Esophagus squamous epithelium (tissue), 5 donors: Measurements from ENCODE around the gene NUDT15. TPM values are rescaled to one million over a fixed set of nuclear protein-coding genes. Genes with fewer than 3 reads are reported as not detected.

Experiments used
- DNase-seq: peaks from one replicate; lab custom pipeline; 2025; lab: John Stamatoyannopoulos, UW
- H3K27ac ChIP-seq, 4 donors: fragments of 200-600 bp; sonication (generic); one replicate each; pipeline ENCODE4 v1.5.1; 2016 to 2019; ENCODE audit warnings: mild to moderate bottlenecking in 1 of 4
- H3K27me3 ChIP-seq, 4 donors: fragments of 200-600 bp; sonication (generic); 1 replicate in 3 of 4; 2 replicates in 1 of 4; pipeline versions ENCODE4 v1.5.1 to v1.6.0; 2017 to 2021; ENCODE audit warnings: antibody characterized with exemption in 1 of 4
- H3K36me3 ChIP-seq, 3 donors: fragments of 200-600 bp; sonication (generic); one replicate each; pipeline ENCODE4 v1.5.1; 2016 to 2019
- H3K4me1 ChIP-seq, 3 donors: fragments of 200-600 bp; sonication (generic); one replicate each; pipeline ENCODE4 v1.5.1; 2017 to 2019
- H3K4me3 ChIP-seq, 4 donors: fragments of 200-600 bp; sonication (generic); 1 replicate in 3 of 4; 2 replicates in 1 of 4; pipeline ENCODE4 v1.5.1; 2016 to 2019; ENCODE audit warnings: mild to moderate bottlenecking in 2 of 4, moderate library complexity in 1 of 4
- H3K9me3 ChIP-seq, 3 donors: fragments of 200-600 bp; sonication (generic); one replicate each; pipeline ENCODE4 v1.5.1; 2016 to 2019
- POLR2A ChIP-seq, 4 donors: fragments of 450-650 bp; IDR thresholded peaks; one replicate each; pipeline ENCODE4 v1.6.1; 2017; ENCODE audit warnings: antibody characterized with exemption in 4 of 4, mild to moderate bottlenecking in 4 of 4, moderate library complexity in 3 of 4
- WGBS, 2 donors: methylation state at CpG; one replicate each; pipeline ENCODE4 v1.1.5; 2018; 5-methylcytosine and 5-hydroxymethylcytosine counted together
- intact Hi-C: fragments of 100-400 bp; cut with DNase I; formaldehyde crosslinking; loops from one replicate; pipeline ENCODE4 v1.15.0; 2022
- total RNA-seq, 4 donors: library from RNA; depleted of rRNA; stranded (reverse); fragments of >200 nt; gene quantifications; one replicate each; pipeline ENCODE4 v1.1.0, GENCODE V29; 2016
- TF ChIP-seq, protein P1 (sequence below), 6 experiments: fragments of 450-650 bp in 4 of 6; fragments of 200-600 bp in 2 of 6; sonication (generic) in 2 of 6; IDR thresholded peaks; one replicate each; pipeline ENCODE4 v1.5.1; 2016 to 2019; ENCODE audit warnings: antibody characterized with exemption in 6 of 6, mild to moderate bottlenecking in 4 of 6, moderate library complexity in 4 of 6
- donor health status: DM: yes; HTN: yes; CAD: no.

NUDT15 gene
- total RNA-seq, 4 donors from 2014 or later: 7.2 to 31.9 (median 18.5) TPM

DNA sequence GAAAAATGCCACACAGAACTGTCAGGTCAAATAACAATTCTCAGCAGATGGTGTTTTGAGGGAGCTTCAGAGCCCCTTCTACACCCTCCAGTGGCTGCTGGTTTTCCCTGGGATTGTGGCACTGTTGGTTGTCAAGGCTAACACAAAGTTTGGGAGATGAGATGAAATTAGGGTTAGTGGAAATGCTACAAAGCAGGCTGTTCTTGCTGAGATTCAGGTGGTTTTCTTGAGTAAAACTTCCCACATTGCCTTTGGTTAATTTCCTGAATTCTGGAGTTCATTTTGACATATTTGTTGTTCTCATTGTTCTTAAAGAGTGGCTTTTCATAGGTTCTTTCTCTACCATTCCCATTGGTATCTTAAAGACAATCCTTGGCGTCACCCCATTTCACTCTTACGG is 35.3 kb downstream of the NUDT15 start:
- WGBS, 2 donors: 100% methylated on average over 2 of the region's 2 CpGs
- H3K27me3 ChIP-seq: no peaks in the 10 kb centered on the region
- H3K4me1 ChIP-seq: no peaks in the 10 kb centered on the region
- peaks cover 17 to 100% (median 20%) of the 10 kb centered on the region in 3 donors for H3K36me3 ChIP-seq
- peaks cover 0 to 55% (median 30%) of the 10 kb centered on the region in 3 donors for H3K9me3 ChIP-seq
- H3K27ac ChIP-seq: no peak overlapping the region
- TF ChIP-seq POLR2A (IDR thresholded peaks at IDR 0.05): no peak
- TF ChIP-seq, protein P1, sequence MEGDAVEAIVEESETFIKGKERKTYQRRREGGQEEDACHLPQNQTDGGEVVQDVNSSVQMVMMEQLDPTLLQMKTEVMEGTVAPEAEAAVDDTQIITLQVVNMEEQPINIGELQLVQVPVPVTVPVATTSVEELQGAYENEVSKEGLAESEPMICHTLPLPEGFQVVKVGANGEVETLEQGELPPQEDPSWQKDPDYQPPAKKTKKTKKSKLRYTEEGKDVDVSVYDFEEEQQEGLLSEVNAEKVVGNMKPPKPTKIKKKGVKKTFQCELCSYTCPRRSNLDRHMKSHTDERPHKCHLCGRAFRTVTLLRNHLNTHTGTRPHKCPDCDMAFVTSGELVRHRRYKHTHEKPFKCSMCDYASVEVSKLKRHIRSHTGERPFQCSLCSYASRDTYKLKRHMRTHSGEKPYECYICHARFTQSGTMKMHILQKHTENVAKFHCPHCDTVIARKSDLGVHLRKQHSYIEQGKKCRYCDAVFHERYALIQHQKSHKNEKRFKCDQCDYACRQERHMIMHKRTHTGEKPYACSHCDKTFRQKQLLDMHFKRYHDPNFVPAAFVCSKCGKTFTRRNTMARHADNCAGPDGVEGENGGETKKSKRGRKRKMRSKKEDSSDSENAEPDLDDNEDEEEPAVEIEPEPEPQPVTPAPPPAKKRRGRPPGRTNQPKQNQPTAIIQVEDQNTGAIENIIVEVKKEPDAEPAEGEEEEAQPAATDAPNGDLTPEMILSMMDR (IDR thresholded peaks at IDR 0.05): no peak
- no peak overlapping the region for H3K4me3 ChIP-seq
- DNase-seq: no peak
- intact Hi-C loops: no loop called here

- Histone ChIP-seq H3K27ac (no peak overlapping the region), H3K27me3 (no peaks in the 10 kb centered on the region), H3K9me3 (peaks cover 0 to 43% (median 30%) of the 10 kb centered on the region in 3 donors), H3K4me1 (no peaks in the 10 kb centered on the region), H3K36me3 (peaks cover 23 to 100% (median 26%) of the 10 kb centered on the region in 3 donors), H3K4me3 (no peak overlapping the region)
- no peak for TF ChIP-seq POLR2A (IDR thresholded peaks at IDR 0.05)
- TF ChIP-seq, protein P1 (IDR thresholded peaks at IDR 0.05): no peak
- intact Hi-C loops: no loop called here
- no peak for DNase-seq
- 95 to 97% methylated on average over 2 of the region's 2 CpGs for WGBS, 2 donors
These were observed 36.5 kb downstream of the NUDT15 start for GRCh38 chr13:48074006-48074405.

GRCh38 chr13:48078251-48078656 is 40.7 kb downstream of the NUDT15 start:
- Histone ChIP-seq H3K27me3 (no peaks in the 10 kb centered on the region), H3K4me1 (no peaks in the 10 kb centered on the region), H3K9me3 (peaks cover 0 to 1% (median 0%) of the 10 kb centered on the region in 3 donors), H3K36me3 (peaks cover 11 to 100% (median 38%) of the 10 kb centered on the region in 3 donors), H3K27ac (no peak overlapping the region), H3K4me3 (no peak overlapping the region)
- no peak for DNase-seq
- WGBS, 2 donors: 50% methylated on average over 2 of the region's 2 CpGs
- TF ChIP-seq, protein P1 (IDR thresholded peaks at IDR 0.05): peak in 3 of 6 experiments; percentile 14 to 48 (median 22)
- TF ChIP-seq POLR2A (IDR thresholded peaks at IDR 0.05): no peak
- intact Hi-C loops: no loop called here

DNA sequence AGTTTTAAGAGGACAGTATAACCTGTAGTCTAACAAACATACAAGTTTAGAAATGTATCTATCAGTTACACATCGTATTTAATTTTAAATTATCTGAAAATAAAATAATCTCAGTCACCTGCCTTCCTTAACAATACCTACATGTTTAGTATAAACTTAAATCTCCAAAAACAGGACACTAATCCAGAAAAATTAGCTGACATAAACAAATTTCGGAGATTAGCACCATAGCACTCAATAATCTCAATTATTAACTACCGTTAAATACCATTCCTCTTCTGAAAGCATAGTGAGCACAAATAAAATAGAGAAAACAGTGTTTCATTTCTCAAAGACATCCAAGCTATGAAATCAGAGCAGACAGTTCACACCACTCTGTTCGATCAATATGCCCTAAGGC is 44.2 kb downstream of the NUDT15 start:
- Histone ChIP-seq H3K36me3 (peaks cover 11 to 93% (median 34%) of the 10 kb centered on the region in 3 donors), H3K4me1 (no peaks in the 10 kb centered on the region), H3K27ac (no peak overlapping the region), H3K9me3 (no peaks in the 10 kb centered on the region), H3K4me3 (no peak overlapping the region), H3K27me3 (no peaks in the 10 kb centered on the region)
- TF ChIP-seq, protein P1 (IDR thresholded peaks at IDR 0.05): no peak
- TF ChIP-seq POLR2A (IDR thresholded peaks at IDR 0.05): no peak
- DNase-seq: no peak
- 93 to 94% methylated on average over 4 of the region's 4 CpGs for WGBS, 2 donors
- intact Hi-C loops: no loop called here

DNA sequence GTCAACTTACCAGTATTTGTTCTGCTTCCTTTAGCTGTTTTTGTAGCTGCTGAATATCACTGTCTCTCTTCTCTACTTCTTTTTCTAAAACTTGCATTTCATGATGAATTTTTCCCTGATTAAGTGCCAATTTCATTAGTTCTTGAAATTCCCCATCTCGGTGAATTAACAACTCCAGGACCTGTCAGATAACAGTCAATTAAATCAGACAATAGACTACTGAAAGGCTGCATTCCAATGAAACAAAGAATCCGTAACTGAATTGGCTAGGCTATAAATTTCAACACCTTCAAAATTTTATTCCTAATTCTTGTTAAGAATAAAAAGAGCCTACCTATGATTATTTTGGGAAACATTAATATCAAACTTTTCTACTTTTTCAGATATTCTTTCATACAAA is 48.7 kb downstream of the NUDT15 start:
- 57 to 78% methylated on average over 2 of the region's 2 CpGs for WGBS, 2 donors
- H3K4me3 ChIP-seq: no peak overlapping the region
- H3K9me3 ChIP-seq: no peaks in the 10 kb centered on the region
- no peak overlapping the region for H3K27ac ChIP-seq
- no peak for TF ChIP-seq POLR2A (IDR thresholded peaks at IDR 0.05)
- TF ChIP-seq, protein P1 (IDR thresholded peaks at IDR 0.05): no peak
- no peaks in the 10 kb centered on the region for H3K27me3 ChIP-seq
- DNase-seq: no peak
- peaks cover 0 to 59% (median 4%) of the 10 kb centered on the region in 3 donors for H3K36me3 ChIP-seq
- intact Hi-C loops: no loop called here
- peaks cover 0 to 30% (median 2%) of the 10 kb centered on the region in 3 donors for H3K4me1 ChIP-seq
